ENCODE measurements around the gene FBXL3.

- TF ChIP-seq GATA3 (IDR thresholded peaks at IDR 0.05; ENCODE audit: low read depth, low read length) (no peak), GATA2 (IDR thresholded peaks at IDR 0.05; ENCODE audit: low read depth, low read length) (no peak)
Observed at GRCh38 chr13:76983676-76984075, 43.3 kb downstream of the FBXL3 start.

Measured in SH-SY5Y (cell line).